COR-L47 (cell line): ENCODE measurements around the gene GNAI1.

Source experiments
- DNase-seq: peaks from one replicate; lab custom pipeline; 2025; lab: John Stamatoyannopoulos, UW

GNAI1 gene

GRCh38 chr7:80159802-80160201, 25.2 kb downstream of the GNAI1 start:
- DNase-seq: no peak

GRCh38 chr7:80161466-80161865, 26.8 kb downstream of the GNAI1 start:
- no peak for DNase-seq

GRCh38 chr7:80165177-80165576, 30.5 kb downstream of the GNAI1 start:
- no peak for DNase-seq

- no peak for DNase-seq
Observed at GRCh38 chr7:80170445-80170844, 35.8 kb downstream of the GNAI1 start.

GRCh38 chr7:80172387-80172786, 37.8 kb downstream of the GNAI1 start:
- no peak for DNase-seq

GRCh38 chr7:80175744-80176143, 41.1 kb downstream of the GNAI1 start:
- DNase-seq: no peak

GRCh38 chr7:80181411-80181810, 46.8 kb downstream of the GNAI1 start:
- DNase-seq: no peak

- no peak for DNase-seq
Observed at GRCh38 chr7:80182630-80183276, 48.1 kb downstream of the GNAI1 start.

- DNase-seq: no peak
Observed at GRCh38 chr7:80183351-80183750, 48.7 kb downstream of the GNAI1 start.

GRCh38 chr7:80183900-80184685, 49.5 kb downstream of the GNAI1 start:
- no peak for DNase-seq

- DNase-seq: no peak
Observed at GRCh38 chr7:80184693-80185092, 50.1 kb downstream of the GNAI1 start.

GRCh38 chr7:80185571-80185970, 50.9 kb downstream of the GNAI1 start:
- no peak for DNase-seq

GRCh38 chr7:80186721-80187120, 52.1 kb downstream of the GNAI1 start:
- DNase-seq: no peak

- DNase-seq: no peak
Observed at GRCh38 chr7:80187279-80187678, 52.6 kb downstream of the GNAI1 start.

GRCh38 chr7:80187727-80188126, 53.1 kb downstream of the GNAI1 start:
- no peak for DNase-seq

GRCh38 chr7:80189638-80190037, 55.0 kb downstream of the GNAI1 start:
- DNase-seq: no peak

- no peak for DNase-seq
Observed at GRCh38 chr7:80197627-80198026, 63.0 kb downstream of the GNAI1 start.

GRCh38 chr7:80199051-80199450, 64.4 kb downstream of the GNAI1 start:
- no peak for DNase-seq

- DNase-seq: no peak
Observed at GRCh38 chr7:80204454-80204853, 69.8 kb downstream of the GNAI1 start.

GRCh38 chr7:80204919-80205318, 70.3 kb downstream of the GNAI1 start:
- no peak for DNase-seq

- no peak for DNase-seq
Observed at GRCh38 chr7:80206763-80207162, 72.1 kb downstream of the GNAI1 start.

- DNase-seq: no peak
Observed at GRCh38 chr7:80207501-80207900, 72.9 kb downstream of the GNAI1 start.

- DNase-seq: no peak
Observed at GRCh38 chr7:80208700-80209099, 74.1 kb downstream of the GNAI1 start.

GRCh38 chr7:80210400-80210799, 75.8 kb downstream of the GNAI1 start:
- no peak for DNase-seq
